Superior temporal gyrus (tissue), 1 donor: ENCODE results near the gene TPK1.

Source experiments
- DNase-seq: peaks from one replicate; pipeline ENCODE4 v3.0.0-alpha.2; 2016; ENCODE audit errors: extremely low spot score

TPK1 gene

GRCh38 chr7:144410441-144410840 is 425.4 kb downstream of the TPK1 start:
- no peak for DNase-seq

- no peak for DNase-seq
Observed at GRCh38 chr7:144408121-144408520, 427.7 kb downstream of the TPK1 start.

- no peak for DNase-seq
Observed at GRCh38 chr7:144407266-144407931, 428.5 kb downstream of the TPK1 start.

- DNase-seq, result no peak
Observed at GRCh38 chr7:144404946-144405345, 430.9 kb downstream of the TPK1 start.

GRCh38 chr7:144403649-144404061 is 432.2 kb downstream of the TPK1 start, which contains the start of gene NOBOX:
Gene NOBOX (minus strand): TSS chr7:144403693.
- DNase-seq, result no peak

- no peak for DNase-seq
Observed at GRCh38 chr7:144403102-144403501, 432.8 kb downstream of the TPK1 start.
